Measurements from ENCODE around the gene MORC4. TPM values are rescaled to one million over a fixed set of nuclear protein-coding genes. Genes with fewer than 3 reads are reported as not detected.

Gene MORC4
- total RNA-seq, 1 donor from 2014 or later, result 16.3 TPM

DNA sequence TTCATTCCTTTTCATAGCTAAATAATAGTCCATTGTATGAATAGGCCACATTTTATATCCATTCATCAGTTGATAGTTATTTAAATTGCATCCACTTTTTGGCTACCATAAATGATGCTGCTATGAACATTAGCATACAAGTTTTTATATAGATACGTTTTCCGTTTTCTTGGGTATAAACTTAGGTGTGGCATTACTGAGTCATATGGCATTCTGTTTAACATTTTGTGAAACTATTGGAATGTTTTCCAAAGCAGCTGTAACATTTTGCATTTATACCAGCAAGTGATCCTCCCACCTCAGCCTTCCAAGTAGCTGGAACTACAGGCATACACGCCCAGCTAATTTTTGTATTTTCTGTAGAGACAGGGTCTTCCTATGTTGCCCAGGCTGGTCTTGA lies 53.5 kb downstream of the MORC4 start:
- Histone ChIP-seq H3K27me3 (no peaks in the 10 kb centered on the region), H3K4me3 (no peak overlapping the region), H3K27ac (no peak overlapping the region), H3K9me3 (no peaks in the 10 kb centered on the region), H3K4me1 (no peaks in the 10 kb centered on the region), H3K36me3 (no peaks in the 10 kb centered on the region)
- TF ChIP-seq, protein P1, sequence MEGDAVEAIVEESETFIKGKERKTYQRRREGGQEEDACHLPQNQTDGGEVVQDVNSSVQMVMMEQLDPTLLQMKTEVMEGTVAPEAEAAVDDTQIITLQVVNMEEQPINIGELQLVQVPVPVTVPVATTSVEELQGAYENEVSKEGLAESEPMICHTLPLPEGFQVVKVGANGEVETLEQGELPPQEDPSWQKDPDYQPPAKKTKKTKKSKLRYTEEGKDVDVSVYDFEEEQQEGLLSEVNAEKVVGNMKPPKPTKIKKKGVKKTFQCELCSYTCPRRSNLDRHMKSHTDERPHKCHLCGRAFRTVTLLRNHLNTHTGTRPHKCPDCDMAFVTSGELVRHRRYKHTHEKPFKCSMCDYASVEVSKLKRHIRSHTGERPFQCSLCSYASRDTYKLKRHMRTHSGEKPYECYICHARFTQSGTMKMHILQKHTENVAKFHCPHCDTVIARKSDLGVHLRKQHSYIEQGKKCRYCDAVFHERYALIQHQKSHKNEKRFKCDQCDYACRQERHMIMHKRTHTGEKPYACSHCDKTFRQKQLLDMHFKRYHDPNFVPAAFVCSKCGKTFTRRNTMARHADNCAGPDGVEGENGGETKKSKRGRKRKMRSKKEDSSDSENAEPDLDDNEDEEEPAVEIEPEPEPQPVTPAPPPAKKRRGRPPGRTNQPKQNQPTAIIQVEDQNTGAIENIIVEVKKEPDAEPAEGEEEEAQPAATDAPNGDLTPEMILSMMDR (IDR thresholded peaks at IDR 0.05), result no peak
- intact Hi-C loops (cut with DNase I), result no loop called here
- no peak for ATAC-seq
- no peak for DNase-seq

DNA sequence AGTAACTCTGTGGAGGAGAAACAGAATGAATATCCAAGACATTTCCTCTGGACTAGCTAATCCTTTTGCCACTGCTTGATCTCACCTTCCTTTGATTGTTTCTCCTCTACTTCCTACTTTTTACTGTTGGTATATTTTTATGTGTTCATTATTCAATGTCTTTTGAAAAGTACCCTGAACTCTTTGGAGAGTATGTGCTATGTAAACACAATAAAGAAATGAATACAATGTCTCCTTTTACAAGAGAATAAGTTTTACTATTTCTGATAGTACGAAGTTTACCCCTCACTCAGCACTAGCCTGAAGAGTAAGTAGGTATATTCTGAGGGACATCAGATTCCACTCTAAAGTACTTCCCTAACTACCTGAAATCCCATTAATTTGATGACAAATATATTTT lies 59.9 kb downstream of the MORC4 start:
- Histone ChIP-seq H3K27ac (no peak overlapping the region), H3K27me3 (no peaks in the 10 kb centered on the region), H3K4me1 (no peaks in the 10 kb centered on the region), H3K36me3 (no peaks in the 10 kb centered on the region), H3K4me3 (no peak overlapping the region), H3K9me3 (no peaks in the 10 kb centered on the region)
- no peak for DNase-seq
- intact Hi-C loops (cut with DNase I), result no loop called here
- ATAC-seq, result no peak
- TF ChIP-seq, protein P1 (IDR thresholded peaks at IDR 0.05), result no peak

DNA sequence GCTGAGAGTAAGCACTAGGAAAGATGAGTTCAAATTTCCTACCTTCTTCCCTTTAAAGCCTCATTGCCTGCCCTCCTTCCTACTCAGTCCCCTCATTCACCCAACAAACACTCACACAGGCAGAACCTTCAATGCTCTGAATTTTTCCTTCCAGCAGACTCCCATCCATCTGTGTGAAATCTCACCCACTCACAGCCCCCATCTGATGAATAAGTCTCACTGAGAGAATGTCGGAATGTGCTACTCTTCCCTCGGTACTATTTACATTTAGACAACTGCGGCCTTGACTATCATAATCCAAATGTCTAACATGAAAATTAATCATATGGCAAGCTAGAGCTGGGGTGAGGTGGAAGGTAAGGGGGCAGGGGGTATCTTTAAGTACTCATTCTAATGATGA lies 60.4 kb downstream of the MORC4 start:
- ATAC-seq, result no peak
- intact Hi-C loops (cut with DNase I), result no loop called here
- TF ChIP-seq, protein P1 (IDR thresholded peaks at IDR 0.05), result no peak

DNA sequence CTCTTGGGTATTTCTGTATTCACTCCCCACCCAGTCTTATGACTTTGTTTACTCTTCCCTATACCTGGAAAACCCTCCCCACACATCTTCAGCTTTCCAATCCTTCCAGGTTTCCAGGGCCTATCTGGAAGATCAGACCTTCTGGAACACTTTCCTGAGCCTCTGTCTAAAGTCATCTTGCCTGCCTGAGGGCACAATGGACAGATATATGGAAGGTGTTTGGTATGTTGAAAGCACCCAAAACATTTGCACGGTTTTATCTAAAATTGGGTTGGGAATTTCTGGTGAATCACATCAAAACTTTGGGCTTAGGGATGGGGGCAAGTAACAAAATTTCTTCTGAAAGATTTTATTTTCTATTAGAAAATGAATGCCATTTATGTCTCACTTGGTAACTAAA lies 63.8 kb downstream of the MORC4 start:
- no peaks in the 10 kb centered on the region for H3K27me3 ChIP-seq
- no peak for ATAC-seq
- intact Hi-C loops (cut with DNase I), result no loop called here

More for the DNA sequence above, 60.4 kb downstream of the MORC4 start:
- Histone ChIP-seq H3K27me3 (no peaks in the 10 kb centered on the region), H3K9me3 (no peaks in the 10 kb centered on the region), H3K36me3 (no peaks in the 10 kb centered on the region), H3K4me1 (no peaks in the 10 kb centered on the region), H3K4me3 (no peak overlapping the region), H3K27ac (no peak overlapping the region)
- DNase-seq, result no peak

DNA sequence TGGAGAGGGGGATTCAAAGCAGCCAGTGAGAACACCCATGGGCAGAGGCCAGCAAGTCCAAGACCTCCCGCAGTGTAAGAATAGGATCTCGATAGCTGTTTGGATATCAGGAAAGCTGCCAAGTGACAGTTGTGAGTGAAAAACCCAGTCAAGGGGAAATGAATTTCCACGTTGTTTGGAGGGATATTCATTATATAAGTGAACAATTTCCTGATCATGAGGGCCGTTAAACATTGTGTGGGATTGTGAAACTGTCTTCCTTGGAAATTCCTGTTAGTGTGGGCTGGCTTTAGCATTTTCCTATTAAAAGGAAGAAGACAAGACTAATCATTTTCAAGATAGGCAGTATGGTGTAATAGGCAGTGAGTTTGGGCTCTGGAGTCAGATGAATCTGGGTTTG lies 64.8 kb downstream of the MORC4 start:
- Histone ChIP-seq H3K9me3 (no peaks in the 10 kb centered on the region), H3K27ac (no peak overlapping the region), H3K4me1 (peaks cover 7% of the 10 kb centered on the region), H3K36me3 (no peaks in the 10 kb centered on the region), H3K4me3 (no peak overlapping the region), H3K27me3 (no peaks in the 10 kb centered on the region)
- intact Hi-C loops (cut with DNase I), result no loop called here
- DNase-seq (no peak), ATAC-seq (no peak)
- TF ChIP-seq, protein P1 (IDR thresholded peaks at IDR 0.05), result no peak

More for the DNA sequence above, 63.8 kb downstream of the MORC4 start:
- no peak for DNase-seq
- Histone ChIP-seq H3K4me3 (no peak overlapping the region), H3K4me1 (peaks cover 7% of the 10 kb centered on the region), H3K9me3 (no peaks in the 10 kb centered on the region), H3K27ac (no peak overlapping the region), H3K36me3 (no peaks in the 10 kb centered on the region)
- TF ChIP-seq, protein P1 (IDR thresholded peaks at IDR 0.05), result no peak

DNA sequence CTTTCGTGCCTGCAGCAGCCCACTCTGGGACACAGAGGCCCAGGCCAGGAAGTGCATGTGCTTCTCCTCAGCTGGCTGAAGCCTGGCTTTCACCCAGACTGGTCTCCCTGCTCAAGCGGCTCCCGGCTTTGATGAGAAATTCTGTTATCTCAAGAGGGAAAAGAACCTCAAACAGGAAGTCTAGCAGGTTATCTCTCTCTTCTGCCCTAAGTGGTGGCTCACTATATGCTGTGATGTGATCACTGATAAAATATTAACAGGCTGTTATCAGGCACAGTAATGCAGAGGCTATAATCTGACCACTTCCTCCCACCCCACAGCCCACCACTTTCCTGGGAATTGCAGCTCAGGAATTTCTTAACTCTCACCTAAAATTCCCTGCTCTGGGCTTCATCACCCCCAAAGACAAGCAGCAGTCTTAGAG lies 66.5 kb downstream of the MORC4 start:
- intact Hi-C loops (cut with DNase I), result no loop called here
- TF ChIP-seq, protein P1 (IDR thresholded peaks at IDR 0.05), result no peak
- ATAC-seq, result peak; percentile 69
- H3K9me3 ChIP-seq, result no peaks in the 10 kb centered on the region
- H3K27ac ChIP-seq, result no peak overlapping the region
- H3K4me1 ChIP-seq, result peaks cover 7% of the 10 kb centered on the region
- H3K4me3 ChIP-seq, result no peak overlapping the region
- DNase-seq, result peak; percentile 65
- no peaks in the 10 kb centered on the region for H3K36me3 ChIP-seq
- no peaks in the 10 kb centered on the region for H3K27me3 ChIP-seq
